ENCODE results near the gene FAM24A.

Gene FAM24A

GRCh38 chr10:122915700-122916099, 5.3 kb downstream of the FAM24A start:
- TF ChIP-seq EZH2 (optimal IDR thresholded peaks at IDR 0.05; ENCODE audit: low read depth, low read length) (no peak), EZH2phosphoT487 (IDR thresholded peaks at IDR 0.05; ENCODE audit: low read length) (no peak)
- TF ChIP-seq, protein P1, sequence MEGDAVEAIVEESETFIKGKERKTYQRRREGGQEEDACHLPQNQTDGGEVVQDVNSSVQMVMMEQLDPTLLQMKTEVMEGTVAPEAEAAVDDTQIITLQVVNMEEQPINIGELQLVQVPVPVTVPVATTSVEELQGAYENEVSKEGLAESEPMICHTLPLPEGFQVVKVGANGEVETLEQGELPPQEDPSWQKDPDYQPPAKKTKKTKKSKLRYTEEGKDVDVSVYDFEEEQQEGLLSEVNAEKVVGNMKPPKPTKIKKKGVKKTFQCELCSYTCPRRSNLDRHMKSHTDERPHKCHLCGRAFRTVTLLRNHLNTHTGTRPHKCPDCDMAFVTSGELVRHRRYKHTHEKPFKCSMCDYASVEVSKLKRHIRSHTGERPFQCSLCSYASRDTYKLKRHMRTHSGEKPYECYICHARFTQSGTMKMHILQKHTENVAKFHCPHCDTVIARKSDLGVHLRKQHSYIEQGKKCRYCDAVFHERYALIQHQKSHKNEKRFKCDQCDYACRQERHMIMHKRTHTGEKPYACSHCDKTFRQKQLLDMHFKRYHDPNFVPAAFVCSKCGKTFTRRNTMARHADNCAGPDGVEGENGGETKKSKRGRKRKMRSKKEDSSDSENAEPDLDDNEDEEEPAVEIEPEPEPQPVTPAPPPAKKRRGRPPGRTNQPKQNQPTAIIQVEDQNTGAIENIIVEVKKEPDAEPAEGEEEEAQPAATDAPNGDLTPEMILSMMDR (IDR thresholded peaks at IDR 0.05; ENCODE audit: low read length): no peak
- no peaks in the 10 kb centered on the region for H3K79me2 ChIP-seq (ENCODE audit: low read length)

DNA sequence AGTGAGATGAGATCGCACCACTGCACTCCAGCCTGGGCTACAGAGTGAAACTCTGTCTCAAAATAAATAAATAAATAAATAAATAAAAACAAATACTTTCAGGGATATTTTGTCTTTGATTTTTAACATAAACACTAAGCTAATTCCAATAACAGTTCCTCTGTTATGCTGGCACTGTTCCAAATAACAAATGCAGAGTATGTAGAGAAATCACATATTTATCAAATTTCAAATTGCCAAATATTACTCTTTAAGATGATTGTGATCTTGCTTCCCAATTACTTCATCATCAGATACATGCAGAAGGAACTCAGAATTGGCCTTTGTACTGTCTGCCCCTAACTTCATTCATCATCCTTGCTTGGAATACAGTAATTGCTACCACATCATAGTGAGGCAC, 19.7 kb downstream of the FAM24A start:
- H3K9me2 ChIP-seq (replicated peaks; ENCODE audit: insufficient read depth, low read length): no peaks in the 10 kb centered on the region
- no peak overlapping the region for H3K27ac ChIP-seq (ENCODE audit: low read length)
- no peak overlapping the region for H3K9ac ChIP-seq (ENCODE audit: low read length)
- H3K36me3 ChIP-seq (replicated peaks; ENCODE audit: insufficient read depth, low read length): no peaks in the 10 kb centered on the region
- H3K4me3 ChIP-seq (ENCODE audit: low read length): no peak overlapping the region
- no peaks in the 10 kb centered on the region for H3K4me1 ChIP-seq (ENCODE audit: low read length)
- no peaks in the 10 kb centered on the region for H3K9me3 ChIP-seq (replicated peaks; ENCODE audit: insufficient read depth, low read length)
- no peak overlapping the region for H3K4me2 ChIP-seq (ENCODE audit: low read depth, low read length)
- no peaks in the 10 kb centered on the region for H3F3A ChIP-seq (ENCODE audit: insufficient read depth, low read length)
- DNase-seq: no peak
- TF ChIP-seq EZH2phosphoT487 (IDR thresholded peaks at IDR 0.05; ENCODE audit: low read length): no peak
- TF ChIP-seq, protein P1 (IDR thresholded peaks at IDR 0.05; ENCODE audit: low read length): no peak
- TF ChIP-seq EZH2 (optimal IDR thresholded peaks at IDR 0.05; ENCODE audit: low read depth, low read length): no peak
- no peaks in the 10 kb centered on the region for H3K27me3 ChIP-seq (replicated peaks; ENCODE audit: insufficient read depth, low read length)
- no peaks in the 10 kb centered on the region for H4K20me1 ChIP-seq (ENCODE audit: insufficient read depth, low read length)
- no peak overlapping the region for H2AFZ ChIP-seq (ENCODE audit: low read length)
- no peaks in the 10 kb centered on the region for H3K79me2 ChIP-seq (ENCODE audit: low read length)

More at GRCh38 chr10:122915700-122916099, 5.3 kb downstream of the FAM24A start:
- no peaks in the 10 kb centered on the region for H3F3A ChIP-seq (ENCODE audit: insufficient read depth, low read length)
- H3K27me3 ChIP-seq (replicated peaks; ENCODE audit: insufficient read depth, low read length): no peaks in the 10 kb centered on the region
- no peaks in the 10 kb centered on the region for H4K20me1 ChIP-seq (ENCODE audit: insufficient read depth, low read length)
- no peak overlapping the region for H3K4me3 ChIP-seq (ENCODE audit: low read length)
- no peak overlapping the region for H2AFZ ChIP-seq (ENCODE audit: low read length)
- no peaks in the 10 kb centered on the region for H3K9me3 ChIP-seq (replicated peaks; ENCODE audit: insufficient read depth, low read length)
- no peaks in the 10 kb centered on the region for H3K4me1 ChIP-seq (ENCODE audit: low read length)
- no peak overlapping the region for H3K4me2 ChIP-seq (ENCODE audit: low read depth, low read length)
- DNase-seq: no peak
- no peaks in the 10 kb centered on the region for H3K36me3 ChIP-seq (replicated peaks; ENCODE audit: insufficient read depth, low read length)
- no peaks in the 10 kb centered on the region for H3K9me2 ChIP-seq (replicated peaks; ENCODE audit: insufficient read depth, low read length)
- H3K9ac ChIP-seq (ENCODE audit: low read length): no peak overlapping the region
- H3K27ac ChIP-seq (ENCODE audit: low read length): no peak overlapping the region

- Histone ChIP-seq H3K79me2 (ENCODE audit: low read length) (no peaks in the 10 kb centered on the region), H3F3A (ENCODE audit: insufficient read depth, low read length) (no peaks in the 10 kb centered on the region), H3K27ac (ENCODE audit: low read length) (no peak overlapping the region), H3K9ac (ENCODE audit: low read length) (no peak overlapping the region), H3K9me2 (replicated peaks; ENCODE audit: insufficient read depth, low read length) (no peaks in the 10 kb centered on the region), H3K36me3 (replicated peaks; ENCODE audit: insufficient read depth, low read length) (no peaks in the 10 kb centered on the region), H2AFZ (ENCODE audit: low read length) (no peak overlapping the region), H3K4me1 (ENCODE audit: low read length) (no peaks in the 10 kb centered on the region), H3K4me3 (ENCODE audit: low read length) (no peak overlapping the region), H3K4me2 (ENCODE audit: low read depth, low read length) (no peak overlapping the region), H4K20me1 (ENCODE audit: insufficient read depth, low read length) (no peaks in the 10 kb centered on the region), H3K27me3 (replicated peaks; ENCODE audit: insufficient read depth, low read length) (no peaks in the 10 kb centered on the region), H3K9me3 (replicated peaks; ENCODE audit: insufficient read depth, low read length) (no peaks in the 10 kb centered on the region)
- TF ChIP-seq, protein P1 (IDR thresholded peaks at IDR 0.05; ENCODE audit: low read length): no peak
- TF ChIP-seq EZH2phosphoT487 (IDR thresholded peaks at IDR 0.05; ENCODE audit: low read length) (no peak), EZH2 (optimal IDR thresholded peaks at IDR 0.05; ENCODE audit: low read depth, low read length) (no peak)
- no peak for DNase-seq
Observed at GRCh38 chr10:122931088-122931906, 20.9 kb downstream of the FAM24A start.

Data from MM.1S (cell line).